HUDEP-2 (cell line): ENCODE measurements around the gene CDK5RAP1.

Experiments
- DNase-seq, 76 experiments: peaks; one replicate each; lab custom pipeline; 2025; ENCODE audit not compliant: unreplicated experiment in 76 of 76; lab: John Stamatoyannopoulos, UW

CDK5RAP1 gene

GRCh38 chr20:33388268-33388667, 13.1 kb downstream of the CDK5RAP1 start:
- no peak for DNase-seq

DNA sequence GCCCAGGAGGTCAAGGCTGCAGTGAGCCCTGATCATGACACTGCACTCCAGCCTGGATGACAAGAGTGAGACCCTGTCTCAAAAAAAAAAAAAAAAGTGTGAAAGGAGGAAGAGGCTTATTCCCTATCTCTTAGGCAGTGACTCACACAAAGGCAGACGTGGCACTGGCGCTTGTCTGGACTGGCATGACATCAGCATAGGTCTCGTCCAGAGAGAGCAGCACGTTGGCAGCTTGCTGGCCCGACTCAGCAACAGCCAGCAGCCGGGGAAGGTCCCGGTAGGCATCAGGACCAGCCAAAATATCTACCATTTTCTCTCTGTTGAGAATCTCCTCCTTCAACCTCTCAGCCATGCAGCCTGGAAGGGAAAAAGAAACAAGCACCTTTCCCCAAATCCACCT, 14.1 kb downstream of the CDK5RAP1 start:
- DNase-seq = peak in 13 of 76 experiments; percentile 3 to 46 (median 17)

DNA sequence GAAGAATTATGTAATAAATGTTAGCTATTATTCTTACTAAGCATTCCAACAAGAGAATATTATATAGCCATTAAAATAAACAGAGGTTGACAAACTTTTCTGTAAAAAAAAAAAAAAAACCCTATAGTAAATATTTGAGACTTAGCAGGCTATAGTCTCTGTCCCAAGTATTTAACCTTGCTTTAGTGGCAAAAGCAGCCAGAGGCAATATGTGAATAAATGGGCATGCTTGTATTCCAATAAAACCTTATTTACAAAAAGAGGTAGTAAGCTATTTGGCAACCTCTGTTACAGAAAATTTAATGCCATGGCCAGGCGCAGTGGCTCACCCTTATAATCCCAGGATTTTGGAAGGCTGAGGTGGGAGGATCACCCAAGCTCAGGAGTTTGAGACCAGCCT, 14.6 kb downstream of the CDK5RAP1 start:
- no peak for DNase-seq

DNA sequence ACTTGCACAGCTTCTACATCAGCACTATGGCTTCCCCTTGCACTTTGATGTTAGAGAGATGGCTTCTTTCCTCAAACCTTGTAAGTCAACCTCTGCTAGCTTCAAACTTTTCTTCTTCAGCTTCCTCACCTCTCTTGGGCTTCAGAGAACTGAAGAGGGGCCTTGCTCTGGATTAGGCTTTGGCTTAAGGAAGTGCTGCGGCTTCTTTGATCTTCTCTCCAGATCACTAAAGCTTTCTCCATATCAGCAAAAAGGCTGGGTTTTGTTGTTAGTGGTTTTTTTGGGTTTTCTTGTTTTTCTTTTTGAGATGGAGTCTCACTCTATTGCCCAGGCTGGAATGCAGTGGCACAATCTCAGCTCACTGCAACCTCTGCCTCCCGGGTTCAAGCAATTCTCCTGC, 24.0 kb downstream of the CDK5RAP1 start:
- DNase-seq = no peak

DNA sequence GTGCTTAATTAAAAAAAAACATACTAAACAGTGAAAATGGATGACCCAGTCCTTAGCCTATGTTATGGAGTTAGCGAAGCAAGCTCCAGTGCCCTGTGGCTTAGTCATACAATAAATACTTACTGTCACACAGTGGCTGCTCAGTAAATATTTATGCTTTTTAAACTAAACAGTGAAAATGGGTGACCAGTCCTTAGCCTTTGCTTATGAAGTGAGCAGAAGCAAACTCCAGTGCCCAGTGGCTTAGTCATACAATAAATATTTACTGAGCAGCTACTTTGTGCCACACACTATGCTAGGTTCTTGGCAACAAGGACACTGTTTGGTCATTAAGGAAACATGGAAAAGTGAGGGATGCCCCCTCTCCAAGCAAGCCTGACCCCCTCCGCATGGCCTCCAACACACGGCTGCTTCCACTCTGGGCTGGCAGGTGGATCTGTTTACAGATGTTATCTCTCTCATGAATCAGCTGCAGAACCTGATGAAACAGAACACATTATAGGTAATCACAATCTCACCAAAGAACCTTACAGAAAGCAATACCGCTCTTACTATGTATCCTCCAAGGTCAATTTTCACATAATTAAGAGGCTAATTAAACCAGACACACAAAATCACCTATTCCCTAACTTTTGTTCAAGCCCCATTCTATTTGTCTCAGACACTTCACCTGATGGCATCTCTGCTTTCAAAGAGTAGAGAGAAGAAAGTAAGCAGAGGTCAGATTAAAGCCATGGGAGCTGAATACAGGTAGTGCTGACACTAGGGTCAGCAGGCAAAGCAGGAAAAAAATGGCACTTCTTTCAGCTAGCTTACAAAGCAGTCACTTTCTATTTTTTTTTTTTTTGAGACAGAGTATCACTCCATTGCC, 27.3 kb downstream of the CDK5RAP1 start:
- DNase-seq = no peak

- no peak for DNase-seq
These were observed 28.3 kb downstream of the CDK5RAP1 start for GRCh38 chr20:33372993-33373441.

DNA sequence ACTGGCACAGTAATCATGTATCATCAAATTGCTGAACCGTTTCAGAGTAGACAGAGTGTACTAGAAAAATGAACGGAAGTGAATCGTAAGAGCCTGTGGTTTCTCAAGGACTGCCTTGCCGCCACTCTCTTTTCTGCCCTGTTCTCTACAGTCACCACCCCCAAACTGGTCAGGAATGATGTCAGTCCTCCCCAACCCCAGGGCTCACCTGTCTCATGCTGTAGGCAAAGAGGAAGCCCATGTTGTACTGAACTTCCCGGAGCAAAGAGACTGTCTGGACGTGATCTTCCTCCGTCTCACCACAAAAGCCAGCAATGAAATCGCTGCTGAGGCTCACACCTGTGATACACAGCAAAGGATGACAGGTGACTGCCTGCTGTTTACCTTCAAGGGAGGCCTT, 31.0 kb downstream of the CDK5RAP1 start:
- DNase-seq = no peak

- no peak for DNase-seq
These were observed 38.4 kb downstream of the CDK5RAP1 start for GRCh38 chr20:33362898-33363297.

GRCh38 chr20:33359399-33360261, 41.7 kb downstream of the CDK5RAP1 start:
- DNase-seq = no peak

DNA sequence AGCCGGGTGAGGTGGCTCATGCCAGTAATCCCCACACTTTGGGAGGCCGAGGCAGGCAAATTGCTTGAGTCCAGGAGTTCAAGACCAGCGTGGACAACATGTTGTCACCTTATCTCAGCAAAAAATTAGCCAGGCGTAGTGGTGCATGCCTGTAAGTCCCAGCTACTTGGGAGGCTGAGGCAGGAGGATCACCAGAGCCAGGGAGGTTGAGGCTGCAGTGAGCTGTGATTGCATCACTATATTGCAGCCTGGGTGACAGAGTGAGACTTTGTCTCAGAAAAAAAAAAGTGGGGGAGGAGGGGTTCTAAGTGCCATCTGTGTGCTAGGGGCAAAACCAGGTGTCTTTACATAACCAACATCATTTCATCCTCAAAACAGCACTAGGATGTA, 48.3 kb downstream of the CDK5RAP1 start:
- no peak for DNase-seq

- no peak for DNase-seq
These were observed 48.9 kb downstream of the CDK5RAP1 start for GRCh38 chr20:33352258-33353012.

DNA sequence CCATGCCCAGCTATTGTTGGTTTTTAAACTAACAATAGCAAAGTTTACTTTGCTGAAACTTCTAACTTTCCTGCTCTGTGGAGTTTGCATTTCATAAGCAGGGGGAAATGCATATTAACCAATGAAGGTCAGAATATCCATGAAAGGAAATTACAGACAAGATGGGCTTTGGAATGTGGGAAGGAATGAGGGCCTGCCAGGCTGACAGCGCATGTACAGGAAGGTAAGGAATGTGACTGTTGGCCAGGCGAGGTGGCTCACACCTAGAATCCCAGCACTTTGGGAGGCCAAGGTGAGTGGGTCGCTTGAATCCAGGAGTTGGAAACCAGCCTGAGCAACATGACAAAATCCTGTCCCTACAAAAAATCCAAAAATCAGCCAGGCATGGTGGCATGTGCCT, 49.6 kb downstream of the CDK5RAP1 start:
- no peak for DNase-seq

DNA sequence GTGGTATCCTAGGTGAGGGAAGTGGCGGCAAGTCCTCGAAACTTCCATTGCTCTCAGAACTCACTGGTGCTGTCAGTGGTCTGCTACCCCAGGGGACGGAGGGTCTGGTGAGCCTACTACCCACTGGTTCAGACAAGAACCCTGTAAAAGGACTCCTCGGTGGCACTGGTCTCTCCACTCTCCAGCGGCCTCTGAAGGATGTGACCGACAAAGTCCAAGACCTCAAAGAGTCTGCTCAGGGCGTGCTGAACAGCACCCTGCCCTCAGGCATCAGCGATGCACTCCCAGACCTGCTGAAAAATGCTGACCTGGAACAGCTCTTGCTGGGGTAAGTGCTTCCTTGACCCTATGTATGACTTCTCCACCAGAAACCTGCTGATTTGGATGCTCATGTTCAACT, 51.8 kb downstream of the CDK5RAP1 start:
- no peak for DNase-seq

DNA sequence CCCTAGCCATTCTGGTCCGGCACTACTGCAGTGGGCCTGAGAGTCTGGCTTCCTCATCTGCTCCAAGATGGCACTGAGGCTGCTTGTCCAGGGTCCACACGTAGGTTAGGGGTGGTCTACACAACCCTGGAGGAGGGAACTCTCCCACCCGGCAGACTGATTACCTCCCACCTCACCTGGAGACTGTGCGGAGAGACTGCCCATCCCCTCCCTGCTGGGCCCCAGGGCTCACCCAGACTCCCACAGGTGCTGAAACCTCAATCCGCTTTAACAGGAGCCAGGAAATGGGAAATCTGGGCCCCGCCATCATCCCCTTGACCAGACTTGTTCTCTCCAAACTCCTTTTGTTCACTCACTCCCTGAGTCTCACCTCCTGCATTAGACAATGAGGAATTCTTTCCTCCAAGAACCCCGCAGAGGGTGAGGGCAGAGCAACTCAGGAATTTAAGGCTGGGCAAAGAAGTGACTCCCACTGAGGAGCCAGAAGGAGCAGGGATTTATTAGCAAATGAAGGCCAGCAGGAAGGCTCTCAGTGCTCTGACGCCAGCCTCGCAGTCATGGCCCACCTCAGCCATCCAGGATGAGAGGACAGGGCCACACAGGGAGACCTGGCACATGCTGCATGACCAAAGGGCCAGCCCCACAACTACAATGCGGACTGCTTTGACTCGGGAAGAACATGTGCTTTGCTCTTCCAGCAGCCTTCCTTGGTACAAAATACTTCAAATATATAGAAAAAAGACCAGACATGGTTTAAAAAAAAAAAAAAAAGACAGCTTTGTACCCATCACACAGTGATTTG, 53.0 kb downstream of the CDK5RAP1 start:
- no peak for DNase-seq

GRCh38 chr20:33345342-33345741, 56.0 kb downstream of the CDK5RAP1 start:
- DNase-seq = no peak

- DNase-seq = no peak
These were observed 57.8 kb downstream of the CDK5RAP1 start for GRCh38 chr20:33343521-33343920.

DNA sequence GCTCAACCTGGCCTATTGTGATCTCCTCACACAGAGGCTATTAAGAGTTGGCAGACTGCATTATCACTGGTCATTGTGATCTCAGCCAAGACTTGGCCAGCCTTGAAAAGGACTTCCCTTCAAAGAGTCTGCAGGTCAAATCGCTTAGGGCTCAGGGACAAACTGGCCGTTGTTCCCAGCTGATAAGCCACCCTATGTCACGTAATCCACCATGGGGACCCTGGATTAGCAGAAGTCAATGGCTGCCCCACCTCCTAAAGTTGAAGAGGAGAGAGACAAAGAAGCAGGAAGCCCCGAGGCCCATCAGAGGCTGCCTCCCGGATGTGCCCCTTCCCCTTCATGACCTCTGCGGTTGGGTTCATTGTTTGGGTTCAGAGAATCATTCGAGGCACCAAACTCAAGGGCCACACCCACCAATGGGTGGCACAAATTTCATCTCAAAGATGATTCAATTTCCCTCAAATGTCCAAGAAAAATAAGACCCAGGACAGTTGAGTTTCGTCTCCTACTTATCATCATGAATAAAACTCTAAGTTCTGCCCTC, 61.7 kb downstream of the CDK5RAP1 start:
- DNase-seq = peak in 9 of 76 experiments; percentile 2 to 44 (median 10)

- no peak for DNase-seq
These were observed 62.7 kb downstream of the CDK5RAP1 start for GRCh38 chr20:33338467-33339258.

DNA sequence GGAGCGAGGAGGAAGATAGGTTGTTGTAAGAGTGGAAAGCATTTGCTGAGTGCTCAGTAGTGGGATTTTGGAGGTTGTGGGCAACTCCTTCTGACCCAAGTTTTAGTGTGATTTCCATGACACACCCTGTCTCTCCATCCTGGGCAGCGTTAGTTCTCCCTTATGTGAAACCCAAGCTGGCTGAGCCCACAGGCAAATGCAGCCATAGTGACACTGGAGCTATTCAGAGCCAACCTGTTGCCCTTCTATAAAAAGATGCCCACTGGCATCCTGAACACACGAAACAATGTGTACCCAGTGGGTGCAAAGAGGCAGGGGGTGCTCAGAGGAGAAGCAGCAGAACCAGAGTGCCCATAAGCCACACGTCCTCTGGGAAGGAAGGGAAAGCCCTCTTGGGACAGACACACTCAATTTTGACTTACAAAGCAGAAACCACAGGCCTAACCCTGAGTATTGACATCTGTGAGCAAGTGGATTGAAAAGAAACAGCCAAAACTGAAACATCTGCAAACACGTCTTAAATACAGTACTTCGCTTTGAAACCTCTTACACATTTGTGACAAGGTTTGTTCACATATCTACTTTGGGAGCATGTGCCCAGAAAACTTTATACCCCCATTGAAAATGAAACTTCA, 63.7 kb downstream of the CDK5RAP1 start:
- no peak for DNase-seq
